Activated T-helper 2 cell treated with anti-CD3 and anti-CD28 coated beads, Interferon-gamma antibody, Interleukin-2, Interleukin-4, amounts not matched to agents 10 μg/mL and 5 μg/mL and 100 μg/mL, durations not matched to agents 14 hours and 24 hours and 36 hours (primary cell): ENCODE results near the gene COBLL1. TPM values are rescaled to one million over a fixed set of nuclear protein-coding genes. Genes with fewer than 3 reads are reported as not detected.

Experiments
- DNase-seq: peaks from one replicate; pipeline ENCODE4 v3.0.0; 2021; ENCODE audit warnings: low spot score
- H3K27ac Mint-ChIP-seq: one replicate; pipeline ENCODE4 v1.8.0; 2021; ENCODE audit warnings: mixed read lengths
- H3K27me3 Mint-ChIP-seq: one replicate; pipeline ENCODE4 v1.8.0; 2021; ENCODE audit warnings: low read depth, mixed read lengths
- H3K36me3 Mint-ChIP-seq: one replicate; pipeline ENCODE4 v1.8.0; 2021; ENCODE audit warnings: low read depth, mixed read lengths
- H3K4me1 Mint-ChIP-seq: one replicate; pipeline ENCODE4 v1.8.0; 2021; ENCODE audit warnings: low read depth, mixed read lengths
- H3K4me3 Mint-ChIP-seq: one replicate; pipeline ENCODE4 v1.8.0; 2021; ENCODE audit warnings: low read depth, mild to moderate bottlenecking, moderate library complexity, mixed read lengths
- H3K9me3 Mint-ChIP-seq: one replicate; pipeline ENCODE4 v1.8.0; 2021; ENCODE audit warnings: mixed read lengths
- intact Hi-C: fragments of 100-400 bp; cut with micrococcal nuclease; formaldehyde crosslinking; loops from one replicate; pipeline ENCODE4 v1.15.1; 2023
- total RNA-seq: library from RNA; stranded (reverse); gene quantifications from 2 replicates; pipeline ENCODE4 v1.2.3, GENCODE V29; 2022

Gene COBLL1
- total RNA-seq, 1 donor from 2014 or later: 0.14 TPM

DNA sequence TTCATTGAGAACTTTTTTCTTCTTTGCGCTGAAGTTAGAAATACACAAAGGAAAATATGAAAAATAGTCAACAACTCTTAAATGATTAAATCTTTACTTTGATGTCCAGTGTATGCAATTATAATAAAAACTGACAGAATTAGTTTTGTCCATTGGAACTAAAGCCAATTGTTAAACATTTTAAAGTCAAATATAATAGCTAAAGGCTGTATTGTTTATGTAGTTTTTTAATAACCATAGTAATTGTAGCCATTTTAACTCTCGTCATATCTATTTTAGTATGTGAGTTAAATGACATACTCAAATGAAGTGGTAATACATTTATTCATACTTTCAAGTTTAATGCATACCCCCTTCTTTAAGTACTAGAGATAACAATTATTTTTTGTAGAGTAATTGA is 4.7 kb upstream of the COBLL1 start:
- no peak overlapping the region for H3K27ac Mint-ChIP-seq
- H3K4me1 Mint-ChIP-seq: no peaks in the 10 kb centered on the region
- intact Hi-C loops: no loop called here
- H3K4me3 Mint-ChIP-seq: no peak overlapping the region
- DNase-seq: no peak
- no peaks in the 10 kb centered on the region for H3K9me3 Mint-ChIP-seq
- H3K27me3 Mint-ChIP-seq: peaks cover 37% of the 10 kb centered on the region
- H3K36me3 Mint-ChIP-seq: no peaks in the 10 kb centered on the region

- intact Hi-C loops: loop anchor here (5.0 kb wide), 1 partner anchor 69 kb away; no protein-coding TSS in a partner anchor
- H3K27ac Mint-ChIP-seq: no peak overlapping the region
- no peaks in the 10 kb centered on the region for H3K36me3 Mint-ChIP-seq
- no peaks in the 10 kb centered on the region for H3K9me3 Mint-ChIP-seq
- DNase-seq: no peak
- H3K4me3 Mint-ChIP-seq: no peak overlapping the region
- H3K27me3 Mint-ChIP-seq: peaks cover 48% of the 10 kb centered on the region
- H3K4me1 Mint-ChIP-seq: peaks cover 5% of the 10 kb centered on the region
Measured at GRCh38 chr2:164843346-164843911, 1.8 kb upstream of the COBLL1 start.

GRCh38 chr2:164842624-164842966 is 972 bp upstream of the COBLL1 start:
- H3K4me1 Mint-ChIP-seq: peaks cover 5% of the 10 kb centered on the region
- DNase-seq: no peak
- H3K4me3 Mint-ChIP-seq: no peak overlapping the region
- intact Hi-C loops: loop anchor here (5.0 kb wide), 1 partner anchor 70 kb away; no protein-coding TSS in a partner anchor
- peaks cover 56% of the 10 kb centered on the region for H3K27me3 Mint-ChIP-seq
- H3K9me3 Mint-ChIP-seq: no peaks in the 10 kb centered on the region
- H3K36me3 Mint-ChIP-seq: no peaks in the 10 kb centered on the region
- no peak overlapping the region for H3K27ac Mint-ChIP-seq

DNA sequence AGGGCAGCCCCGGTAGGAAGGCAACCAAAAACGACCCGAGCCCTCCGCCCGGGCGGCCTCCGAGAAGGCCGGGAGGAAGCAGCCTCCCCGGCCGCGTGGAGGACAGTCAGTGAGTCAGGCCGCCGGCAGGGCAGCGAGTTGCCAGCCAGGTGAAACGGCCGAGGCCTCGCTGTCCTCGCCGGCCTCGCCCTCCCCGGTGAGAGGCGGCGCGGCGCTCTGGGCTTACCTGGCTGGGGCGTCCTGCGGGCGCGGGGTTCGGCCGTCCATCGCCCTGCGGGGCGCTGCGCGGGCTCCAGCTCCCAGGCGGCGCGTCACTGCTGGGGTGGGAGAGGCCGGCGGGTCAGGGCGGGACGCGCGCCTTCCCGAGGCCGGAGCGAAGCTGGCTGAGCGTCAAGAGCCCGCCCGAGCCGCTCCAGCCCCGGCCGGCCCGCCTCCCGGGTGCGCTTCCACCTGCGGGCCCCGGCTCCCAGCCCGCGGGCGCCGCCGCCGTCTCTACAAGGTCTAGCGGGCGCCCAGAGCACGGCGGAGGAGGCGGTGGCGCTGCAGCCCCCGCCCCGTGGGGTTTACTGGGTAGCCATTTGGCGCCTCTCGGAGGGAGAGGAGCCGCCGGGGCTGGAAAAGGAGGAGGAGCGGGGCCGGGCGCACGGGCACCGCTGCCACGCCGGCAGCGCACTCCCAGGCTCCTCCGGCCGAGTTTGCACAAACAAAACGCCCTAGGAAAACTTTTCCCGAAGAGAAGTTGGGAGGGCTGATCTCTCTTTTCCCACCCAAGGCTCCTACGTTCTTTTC is 499 bp downstream of the COBLL1 start:
- Mint-ChIP-seq H3K4me1 (peaks cover 5% of the 10 kb centered on the region), H3K9me3 (no peaks in the 10 kb centered on the region), H3K36me3 (no peaks in the 10 kb centered on the region), H3K27ac (no peak overlapping the region), H3K27me3 (peaks cover 61% of the 10 kb centered on the region), H3K4me3 (peak overlapping the region; percentile 61)
- intact Hi-C loops: loop anchor here (5.0 kb wide), 1 partner anchor 71 kb away; no protein-coding TSS in a partner anchor
- peak; percentile 14 for DNase-seq

DNA sequence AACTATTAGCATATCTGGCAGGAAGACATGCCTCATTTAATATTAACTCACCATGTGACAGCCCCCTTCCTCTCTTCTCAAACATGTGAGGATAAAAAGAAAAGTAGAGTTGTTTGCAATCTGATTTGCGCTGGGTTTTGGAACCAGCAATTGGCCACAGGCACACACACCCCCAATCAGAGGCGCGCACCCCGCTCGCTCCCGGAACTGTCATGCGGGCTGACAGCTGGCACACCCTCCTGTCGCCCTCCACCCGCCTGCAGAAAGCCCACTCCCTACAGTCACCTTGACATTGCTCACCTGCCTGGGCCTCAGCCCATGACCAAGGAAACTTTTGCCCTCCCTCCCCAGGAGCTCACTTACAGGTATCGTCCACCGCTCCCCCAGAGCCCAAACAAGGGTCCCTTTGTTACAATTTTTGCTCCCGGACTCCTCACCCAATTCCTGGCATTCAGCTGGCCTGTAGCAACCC is 1.1 kb downstream of the COBLL1 start:
- intact Hi-C loops: loop anchor here (5.0 kb wide), 1 partner anchor 72 kb away; no protein-coding TSS in a partner anchor
- no peak for DNase-seq
- no peaks in the 10 kb centered on the region for H3K36me3 Mint-ChIP-seq
- H3K4me1 Mint-ChIP-seq: peaks cover 5% of the 10 kb centered on the region
- H3K27ac Mint-ChIP-seq: no peak overlapping the region
- H3K27me3 Mint-ChIP-seq: peaks cover 55% of the 10 kb centered on the region
- H3K4me3 Mint-ChIP-seq: peak overlapping the region; percentile 22
- H3K9me3 Mint-ChIP-seq: no peaks in the 10 kb centered on the region

DNA sequence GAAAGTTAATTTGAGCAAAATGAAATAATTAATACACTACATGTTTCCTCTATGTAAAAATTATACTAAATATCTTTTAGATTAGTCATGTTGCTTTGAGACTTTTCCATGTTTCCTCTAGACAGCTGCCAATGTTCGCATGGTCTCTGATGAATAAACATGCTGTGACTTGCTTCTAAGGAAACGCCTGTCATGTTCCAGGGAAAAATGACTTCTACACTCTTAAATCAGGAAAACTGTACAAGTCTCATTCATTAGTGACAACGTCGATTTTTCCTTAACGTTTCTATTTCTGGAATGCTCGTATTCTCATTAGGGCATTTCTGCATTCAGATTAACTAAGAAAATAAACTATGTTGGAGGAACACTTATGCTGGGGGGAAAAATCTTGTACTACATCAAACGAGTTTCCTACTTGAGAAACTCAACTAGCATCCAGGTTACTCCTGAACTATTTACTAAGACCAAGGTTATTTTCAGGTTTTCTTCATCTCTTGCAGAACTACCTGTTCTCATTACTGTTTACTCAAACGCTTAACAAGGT is 1.6 kb downstream of the COBLL1 start:
- peak overlapping the region; percentile 22 for H3K4me3 Mint-ChIP-seq
- H3K36me3 Mint-ChIP-seq: no peaks in the 10 kb centered on the region
- peaks cover 58% of the 10 kb centered on the region for H3K27me3 Mint-ChIP-seq
- no peak for DNase-seq
- intact Hi-C loops: loop anchor here (5.0 kb wide), 1 partner anchor 72 kb away; no protein-coding TSS in a partner anchor
- peaks cover 5% of the 10 kb centered on the region for H3K4me1 Mint-ChIP-seq
- H3K9me3 Mint-ChIP-seq: no peaks in the 10 kb centered on the region
- no peak overlapping the region for H3K27ac Mint-ChIP-seq

DNA sequence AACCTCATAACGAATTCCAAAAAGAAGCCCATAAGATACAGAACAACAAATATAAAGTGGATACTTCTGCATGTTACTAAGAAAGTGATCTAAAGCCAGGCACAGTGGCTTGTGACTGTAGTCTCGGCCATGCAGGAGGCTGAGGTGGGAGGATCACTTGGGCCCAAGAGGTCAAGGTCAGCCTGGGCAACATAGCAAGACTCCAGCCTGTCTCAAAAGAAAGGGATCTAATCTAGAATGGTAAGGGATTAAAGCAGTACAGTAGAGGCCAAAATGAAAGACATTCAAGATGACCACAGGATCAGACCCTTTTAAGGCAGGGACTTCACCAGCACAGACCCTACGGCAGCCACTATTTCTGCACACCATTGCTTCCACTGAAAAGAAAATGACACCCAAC is 3.8 kb downstream of the COBLL1 start:
- Mint-ChIP-seq H3K27me3 (peaks cover 51% of the 10 kb centered on the region), H3K9me3 (no peaks in the 10 kb centered on the region), H3K36me3 (no peaks in the 10 kb centered on the region), H3K4me1 (peaks cover 5% of the 10 kb centered on the region), H3K27ac (no peak overlapping the region), H3K4me3 (no peak overlapping the region)
- DNase-seq: no peak
- intact Hi-C loops: no loop called here

DNA sequence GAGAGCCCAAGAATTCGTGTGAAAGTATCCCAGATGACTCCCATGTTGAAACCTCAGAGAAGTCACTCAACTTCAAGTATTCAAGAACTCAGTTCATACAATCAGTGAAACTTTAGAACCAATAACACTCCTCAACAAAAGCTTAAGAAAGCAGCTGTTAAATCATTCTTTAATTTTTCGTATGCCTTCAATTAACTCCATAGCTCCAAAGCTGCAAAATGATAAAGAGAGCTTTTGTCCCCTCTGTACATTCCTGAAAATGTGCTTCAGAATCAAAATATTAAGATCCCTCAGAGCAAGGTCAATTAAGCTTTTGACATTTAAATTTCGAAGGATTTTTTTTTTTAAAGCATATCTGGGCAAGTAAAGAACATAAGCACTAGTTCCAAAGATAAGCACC is 4.7 kb downstream of the COBLL1 start:
- no peak overlapping the region for H3K4me3 Mint-ChIP-seq

DNA sequence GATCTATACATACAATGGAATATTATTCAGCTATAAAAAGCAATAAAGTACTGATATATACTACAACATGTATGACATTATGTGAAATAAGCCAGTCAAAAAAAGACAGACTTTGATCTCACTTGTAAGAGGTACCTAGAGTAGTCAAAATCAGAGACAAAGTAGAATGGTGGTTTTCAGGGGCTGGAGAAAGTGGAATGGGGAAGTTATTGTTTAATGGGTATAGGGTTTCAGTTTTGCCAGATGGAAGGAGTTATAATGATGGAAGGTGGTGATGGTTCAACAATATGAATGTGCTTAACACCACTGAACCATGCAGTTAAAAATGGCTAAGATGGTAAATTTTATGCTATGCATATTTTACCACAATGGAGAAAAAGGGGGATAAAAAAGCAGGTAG is 6.3 kb downstream of the COBLL1 start:
- no peak for DNase-seq
- no peak overlapping the region for H3K4me3 Mint-ChIP-seq
- no peaks in the 10 kb centered on the region for H3K4me1 Mint-ChIP-seq
- intact Hi-C loops: no loop called here
- no peak overlapping the region for H3K27ac Mint-ChIP-seq
- no peaks in the 10 kb centered on the region for H3K36me3 Mint-ChIP-seq
- H3K27me3 Mint-ChIP-seq: peaks cover 40% of the 10 kb centered on the region
- H3K9me3 Mint-ChIP-seq: no peaks in the 10 kb centered on the region

More for the DNA sequence above, 4.7 kb downstream of the COBLL1 start:
- Mint-ChIP-seq H3K27me3 (peaks cover 47% of the 10 kb centered on the region), H3K36me3 (no peaks in the 10 kb centered on the region), H3K27ac (no peak overlapping the region), H3K9me3 (no peaks in the 10 kb centered on the region), H3K4me1 (peaks cover 5% of the 10 kb centered on the region)
- no peak for DNase-seq
- intact Hi-C loops: no loop called here

DNA sequence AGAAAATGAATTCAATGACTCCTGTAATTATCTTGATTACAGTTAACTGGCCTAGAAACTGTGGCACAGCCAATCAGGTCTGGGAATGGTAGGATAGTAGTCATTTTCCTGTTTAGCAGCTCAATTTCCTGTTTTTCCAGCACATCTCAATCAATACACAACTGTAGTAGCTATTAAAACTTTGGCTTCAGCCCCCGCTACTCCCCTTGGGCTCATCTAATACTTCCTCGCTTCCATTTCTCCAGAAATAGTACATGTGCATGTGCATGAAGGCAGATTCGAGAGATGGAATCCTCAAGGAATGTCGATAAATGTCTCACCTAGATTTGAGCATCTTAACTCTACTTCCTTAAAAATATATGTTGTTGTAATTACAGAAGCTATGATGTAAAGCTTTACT is 9.7 kb downstream of the COBLL1 start:
- H3K27me3 Mint-ChIP-seq: peaks cover 11% of the 10 kb centered on the region
- H3K36me3 Mint-ChIP-seq: no peaks in the 10 kb centered on the region
- no peak overlapping the region for H3K27ac Mint-ChIP-seq
- intact Hi-C loops: no loop called here
- no peaks in the 10 kb centered on the region for H3K4me1 Mint-ChIP-seq
- H3K9me3 Mint-ChIP-seq: no peaks in the 10 kb centered on the region
- H3K4me3 Mint-ChIP-seq: no peak overlapping the region
- DNase-seq: no peak

DNA sequence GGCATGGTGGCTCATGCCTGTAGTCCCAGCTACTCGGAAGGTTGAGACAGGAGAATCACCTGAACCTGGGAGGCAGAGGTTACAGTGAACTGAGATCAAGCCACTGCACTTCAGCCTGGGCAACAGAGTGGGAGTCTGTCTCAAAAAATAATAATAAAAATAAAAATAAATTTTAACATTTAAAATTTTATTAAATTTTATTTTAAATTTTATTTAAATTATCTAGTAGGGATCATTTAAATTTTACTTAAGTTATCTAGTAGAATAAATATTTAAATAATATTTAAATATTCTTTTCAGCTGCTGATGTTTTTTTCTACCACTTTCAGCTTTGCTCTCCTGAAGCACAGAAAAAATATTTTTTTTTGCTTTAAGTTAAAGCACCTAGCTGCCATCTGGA is 10.4 kb downstream of the COBLL1 start:
- intact Hi-C loops: no loop called here
- no peak overlapping the region for H3K27ac Mint-ChIP-seq
- H3K27me3 Mint-ChIP-seq: peaks cover 6% of the 10 kb centered on the region
- no peak for DNase-seq
- no peak overlapping the region for H3K4me3 Mint-ChIP-seq
- no peaks in the 10 kb centered on the region for H3K36me3 Mint-ChIP-seq
- H3K9me3 Mint-ChIP-seq: no peaks in the 10 kb centered on the region
- no peaks in the 10 kb centered on the region for H3K4me1 Mint-ChIP-seq

GRCh38 chr2:164826293-164827243 is 15.1 kb downstream of the COBLL1 start:
- Mint-ChIP-seq H3K4me3 (no peak overlapping the region), H3K36me3 (no peaks in the 10 kb centered on the region), H3K4me1 (no peaks in the 10 kb centered on the region), H3K27me3 (no peaks in the 10 kb centered on the region), H3K9me3 (no peaks in the 10 kb centered on the region), H3K27ac (no peak overlapping the region)
- intact Hi-C loops: no loop called here
- no peak for DNase-seq
